Frontal cortex (tissue), 4 donors: ENCODE data around the gene CASP9. TPM values are rescaled to one million over a fixed set of nuclear protein-coding genes. Genes with fewer than 3 reads are reported as not detected.
"Not testable (repeated sequence)": the region's sequence is repeated elsewhere in the genome, so short reads cannot be mapped to it uniquely, and the experiment has no call there.

ENCODE experiments used
- DNase-seq, 2 donors: peaks; one replicate each; pipeline ENCODE4 v3.0.0; 2012; ENCODE audit warnings: low spot score in 2 of 2
- FAIRE-seq: peaks from 2 replicates; lab custom pipeline; 2012; peaks lifted over from hg19 to GRCh38; lab: Jason Lieb, UNC
- total RNA-seq: library from RNA; depleted of rRNA; stranded (reverse); fragments of >200 nt; gene quantifications from one replicate; pipeline ENCODE4 v1.2.3, GENCODE V29; 2014
- donor health status: control.
- donor health status: control.
- donor health status: control.

Gene CASP9
- total RNA-seq, 1 donor from 2014 or later, result 2.0 TPM

DNA sequence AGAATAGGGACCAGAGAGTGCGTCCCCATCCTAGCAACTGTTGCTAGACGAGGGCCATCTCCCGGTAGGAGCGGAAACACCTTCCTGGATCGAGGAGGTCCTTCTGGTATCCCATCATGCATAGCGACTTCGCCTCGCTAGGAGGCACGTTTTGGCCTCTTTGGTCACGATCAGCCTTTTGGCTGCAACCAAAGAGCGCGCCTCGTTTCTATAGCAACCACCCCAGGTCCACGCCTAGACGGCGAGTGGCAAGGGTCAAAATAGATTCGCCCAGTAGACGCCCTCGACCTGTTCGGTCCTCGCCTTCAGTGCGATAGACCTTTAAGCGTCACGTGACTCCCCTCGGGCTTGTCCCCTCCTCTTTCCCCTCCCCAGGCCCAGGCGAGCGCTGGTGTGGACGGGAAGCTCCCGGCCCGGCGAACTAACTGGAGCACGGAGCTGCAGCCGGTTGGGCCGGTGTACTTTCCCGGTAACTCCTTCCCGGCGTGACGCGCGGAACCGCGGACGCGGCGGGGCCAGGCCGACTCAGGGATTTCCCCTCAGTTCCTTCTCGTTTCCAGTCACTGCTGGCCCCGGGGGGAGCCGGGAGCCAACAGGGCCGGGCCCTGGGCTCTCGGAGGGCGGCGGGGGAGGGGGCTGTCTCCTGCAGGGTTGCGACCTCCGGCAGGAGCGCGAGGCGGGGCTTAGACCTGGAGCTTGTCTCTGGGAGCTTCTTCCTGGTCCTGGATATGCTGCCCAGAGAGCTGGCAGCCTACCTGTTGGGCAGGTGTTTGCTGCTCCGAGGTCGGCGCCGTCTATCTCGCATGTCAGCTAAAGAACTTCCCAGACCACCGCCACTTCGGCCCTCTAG is 2.7 kb upstream of the CASP9 start, which contains the start of gene DNAJC16:
TSS of gene DNAJC16 (plus strand) at position 359 of the 850 bp plus-strand sequence. CDS start 2,258 bp downstream, outside the sequence.
- FAIRE-seq, result peak; percentile 80
- peak; percentile 83 to 85 for DNase-seq

DNA sequence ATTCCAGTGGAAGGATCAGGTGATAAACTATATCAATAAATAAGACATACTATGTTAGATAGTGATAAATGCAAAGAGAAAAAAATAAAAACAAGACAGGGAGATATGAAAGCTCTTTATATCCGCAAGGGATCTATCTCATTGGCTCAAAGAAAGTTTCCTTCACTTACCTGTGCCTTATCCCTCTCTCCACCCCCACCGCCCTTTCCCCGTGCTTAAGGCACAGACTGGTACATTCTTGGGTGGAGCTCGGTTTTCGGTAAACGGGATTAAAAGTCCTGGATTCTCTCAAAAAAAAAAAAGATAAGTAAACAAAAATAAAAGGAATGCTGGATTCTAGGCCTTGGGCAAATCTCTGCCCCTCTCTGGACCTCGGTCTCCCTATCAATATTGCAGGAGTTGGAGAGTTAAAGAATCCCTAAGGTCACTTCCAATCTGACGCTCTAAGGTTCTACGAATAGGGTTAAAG is 2.0 kb upstream of the CASP9 start:
- no peak for DNase-seq
- no peak for FAIRE-seq

DNA sequence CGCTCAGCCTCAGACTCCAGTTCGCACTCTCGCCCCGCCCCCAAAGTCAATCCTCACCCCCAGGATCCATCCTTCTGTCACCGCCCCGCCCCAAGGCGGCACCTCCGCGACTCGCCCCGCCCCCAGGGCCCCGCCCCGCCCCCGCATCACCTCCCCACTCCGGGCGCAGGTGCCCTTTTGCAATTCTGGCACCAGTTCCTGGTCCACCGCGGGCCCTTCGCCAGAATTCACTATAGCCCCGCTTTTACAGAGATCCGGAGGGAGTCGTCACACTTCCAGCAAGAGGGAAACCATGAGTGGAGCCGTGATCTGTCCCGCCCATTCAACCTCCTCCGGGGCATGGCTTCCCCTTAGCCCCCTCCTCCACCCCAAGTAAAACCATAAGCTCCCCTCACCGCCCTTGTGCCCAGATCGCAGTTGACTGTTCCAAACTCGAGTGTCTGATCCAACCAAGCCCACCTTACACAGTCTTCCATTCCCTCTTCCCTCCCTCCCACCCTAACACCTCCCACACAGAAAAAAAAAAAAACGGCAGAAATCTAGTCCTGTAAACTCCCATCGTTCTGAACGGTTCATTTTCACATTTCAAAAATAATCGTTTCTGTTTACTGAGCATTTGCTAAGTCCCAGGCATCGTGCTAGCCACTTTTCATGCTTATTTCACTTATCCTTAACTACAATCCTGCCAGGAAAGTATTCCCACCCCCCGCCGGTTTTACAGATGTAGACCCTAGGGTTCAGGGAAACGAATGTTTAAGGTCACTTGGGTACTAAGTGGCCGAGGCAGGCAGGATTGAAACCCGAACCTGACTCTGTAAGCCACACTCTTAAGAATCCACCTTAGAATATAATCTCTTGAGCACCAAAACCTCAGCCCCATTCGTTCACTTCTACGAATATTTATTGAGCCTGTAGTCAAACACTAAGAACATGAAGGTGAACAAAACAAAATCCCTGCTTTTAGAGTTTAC is 1.3 kb upstream of the CASP9 start:
- FAIRE-seq, result no peak

DNA sequence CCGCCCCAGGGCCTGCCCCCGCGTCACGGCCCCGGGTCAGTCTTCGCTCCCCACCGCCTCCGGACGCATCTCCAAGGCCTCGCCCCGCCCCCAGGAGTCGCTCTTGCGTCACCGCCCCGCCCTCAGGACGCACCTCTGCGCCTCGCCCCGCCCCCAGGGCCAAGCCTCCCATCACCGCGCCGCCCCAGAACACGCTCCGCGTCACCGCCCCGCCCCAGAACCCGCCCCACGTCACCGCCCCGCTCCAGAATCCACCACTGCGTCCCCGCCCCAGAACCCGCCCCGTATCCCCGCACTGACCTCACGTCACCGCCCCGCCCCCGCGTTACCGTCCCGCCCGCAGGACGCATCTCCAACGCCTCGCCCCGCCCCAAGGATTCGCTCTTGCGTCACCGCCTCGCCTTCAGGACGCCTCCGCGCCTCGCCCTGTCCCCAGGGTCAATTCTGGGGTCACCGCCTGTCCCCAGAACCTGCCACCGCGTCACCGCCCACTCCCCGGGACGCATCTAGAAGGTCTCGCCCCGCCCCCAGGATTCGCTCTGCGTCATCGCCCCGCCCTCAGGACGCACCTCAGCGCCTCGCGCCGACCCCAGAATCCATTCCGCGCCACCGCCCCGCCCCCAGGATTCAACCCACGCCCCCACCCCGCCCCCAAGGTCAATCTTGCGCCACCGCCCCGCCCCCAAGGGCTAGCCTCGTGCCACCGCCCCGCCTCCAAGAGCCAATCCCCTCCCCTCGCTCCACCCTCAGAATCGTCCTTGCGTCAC is 451 bp upstream of the CASP9 start:
- FAIRE-seq (no peak), DNase-seq (peak; percentile 93 to 94)

More for the DNA sequence above, 1.3 kb upstream of the CASP9 start:
- no peak for DNase-seq

DNA sequence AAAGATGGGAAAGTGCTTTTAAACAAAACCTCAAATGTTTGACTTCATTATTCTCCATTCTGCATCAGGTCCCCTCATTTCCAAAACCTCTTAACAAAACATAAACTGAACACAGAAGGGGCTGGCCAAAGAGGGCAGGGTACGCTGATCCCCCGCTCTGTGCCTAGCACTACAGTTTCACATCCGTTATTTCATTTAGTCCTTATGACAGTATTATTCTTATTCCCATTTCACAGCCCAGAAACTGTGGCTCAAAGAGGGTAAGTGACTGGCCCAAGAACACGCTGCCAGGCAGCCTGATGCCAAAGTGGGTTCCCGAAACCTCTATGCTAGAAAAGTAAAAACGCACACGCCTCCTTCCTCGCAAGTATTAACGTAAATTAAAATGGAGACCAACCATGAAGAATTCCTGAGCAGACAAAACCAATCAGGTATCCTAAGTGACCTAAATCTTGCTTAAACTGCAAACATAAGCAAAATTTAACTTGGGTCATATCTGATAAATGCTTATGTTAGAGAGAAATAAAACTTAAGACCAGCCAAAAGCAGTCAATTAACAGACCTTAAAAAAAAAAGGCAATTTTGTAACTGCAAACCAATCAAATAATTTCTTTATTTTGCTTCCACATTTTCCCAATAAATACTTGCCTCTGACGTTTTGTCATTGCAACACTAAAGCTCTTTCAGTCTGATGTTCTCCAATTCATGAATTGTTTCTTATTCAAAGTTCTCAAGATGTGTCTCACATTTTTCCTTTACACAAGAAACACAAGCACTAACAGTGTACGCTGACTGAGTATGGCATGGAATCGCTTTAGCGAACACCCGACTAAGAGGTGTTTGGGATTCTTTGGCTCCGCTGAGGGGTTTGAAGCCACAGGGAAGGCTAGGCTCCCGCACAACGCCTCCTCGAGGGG is 653 bp downstream of the CASP9 start:
- DNase-seq (no peak), FAIRE-seq (no peak)

DNA sequence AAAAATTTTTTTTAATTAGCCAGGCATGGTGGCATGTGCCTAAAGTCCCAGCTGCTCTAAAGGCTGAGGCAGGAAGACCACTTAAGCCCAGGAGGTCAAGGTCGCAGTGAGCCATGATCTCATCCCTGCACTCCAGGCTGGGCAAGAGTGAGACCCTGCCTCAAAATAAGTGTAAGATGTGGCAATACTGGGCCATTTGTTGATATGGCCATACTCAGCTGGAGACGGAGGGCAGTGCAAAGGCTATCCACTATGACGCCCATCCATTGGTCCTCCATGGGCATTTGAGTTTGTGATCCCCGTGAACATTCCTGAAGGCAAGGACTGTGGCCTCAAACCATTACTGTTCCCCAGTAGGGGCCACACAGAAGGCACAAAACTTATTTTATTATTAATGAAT is 1.5 kb downstream of the CASP9 start:
- FAIRE-seq (no peak), DNase-seq (no peak)

DNA sequence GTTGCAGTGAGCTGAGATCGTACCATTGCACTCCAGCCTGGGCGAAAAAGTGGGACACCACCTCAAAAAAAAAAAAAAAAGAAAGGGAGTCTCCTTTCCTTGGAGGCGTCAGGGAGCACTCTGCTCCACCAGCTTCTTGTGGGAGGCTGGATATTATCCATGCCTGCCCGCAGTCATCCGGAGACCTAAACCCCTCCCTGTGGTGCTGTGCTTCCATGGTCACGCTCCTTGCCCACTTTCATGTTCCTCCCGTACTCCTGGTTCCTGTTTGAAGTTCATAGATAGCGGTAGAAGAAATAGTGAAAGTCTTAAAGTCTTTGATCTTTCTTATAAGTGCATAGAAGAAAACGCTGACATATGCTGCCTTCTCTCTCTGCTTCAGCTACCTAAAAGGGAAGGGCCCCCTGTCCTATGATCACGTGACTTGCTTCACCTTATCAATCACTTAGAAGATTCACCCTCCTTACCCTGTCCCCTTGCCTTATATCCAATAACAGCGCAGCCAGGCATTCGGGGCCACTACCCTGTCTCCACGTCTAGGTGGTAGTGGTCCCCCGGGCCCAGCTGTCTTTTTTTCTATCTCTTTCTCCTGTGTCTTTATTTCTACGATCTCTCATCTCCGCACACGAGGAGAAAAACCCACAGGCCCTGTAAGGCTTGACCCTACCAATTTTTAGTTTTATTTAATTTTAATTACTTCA is 2.7 kb downstream of the CASP9 start:
- FAIRE-seq, DNase-seq: not testable (repeated sequence)

DNA sequence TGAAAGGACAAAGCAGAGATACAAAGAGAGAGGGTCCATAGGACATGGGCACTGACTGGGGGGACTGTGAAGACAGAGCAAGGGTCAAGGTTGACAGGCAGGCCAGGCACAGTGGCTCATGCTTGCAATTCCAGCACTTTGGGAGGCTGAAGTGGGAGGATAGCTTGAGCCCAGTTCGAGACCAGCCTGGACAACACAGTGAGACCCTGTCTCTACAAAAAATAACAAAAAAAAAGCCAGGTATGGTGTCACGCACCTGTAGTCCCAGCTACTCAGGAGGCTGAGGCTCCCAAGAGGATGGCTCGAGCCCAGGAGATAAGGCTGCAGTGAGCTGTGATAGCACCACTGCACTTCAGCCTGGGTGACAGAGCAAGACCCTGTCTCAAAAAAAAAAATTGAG is 4.4 kb downstream of the CASP9 start:
- no peak for FAIRE-seq
- DNase-seq, result no peak

DNA sequence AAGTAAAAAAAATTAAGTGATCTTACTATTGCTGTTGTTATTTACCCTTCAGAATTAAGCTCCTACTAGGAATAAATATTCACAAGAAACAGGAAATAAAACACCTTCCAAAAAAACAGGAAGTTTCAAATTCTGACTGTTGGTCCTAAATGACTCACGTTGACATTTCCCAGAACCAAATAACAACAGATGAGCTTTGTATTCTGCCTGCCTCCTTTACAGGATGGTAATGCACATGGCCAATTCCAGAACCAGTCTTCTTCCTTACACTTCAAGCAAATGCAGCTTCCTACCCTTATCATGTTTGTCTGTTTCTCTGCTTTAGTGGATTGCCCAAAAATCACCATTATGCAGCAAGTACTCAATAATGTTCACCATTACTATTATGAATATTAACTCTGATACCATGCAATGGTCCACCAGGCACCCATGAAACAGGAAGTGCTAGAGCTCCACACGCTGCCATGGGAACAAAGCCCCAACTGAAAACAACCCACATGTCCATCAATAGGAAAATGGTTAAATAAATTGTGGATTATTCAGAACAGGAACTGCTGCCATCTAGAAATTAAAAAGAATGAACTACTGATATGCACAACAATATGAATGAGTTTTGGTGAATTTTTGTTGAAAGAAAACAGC is 8.9 kb downstream of the CASP9 start:
- DNase-seq, result no peak
- no peak for FAIRE-seq

DNA sequence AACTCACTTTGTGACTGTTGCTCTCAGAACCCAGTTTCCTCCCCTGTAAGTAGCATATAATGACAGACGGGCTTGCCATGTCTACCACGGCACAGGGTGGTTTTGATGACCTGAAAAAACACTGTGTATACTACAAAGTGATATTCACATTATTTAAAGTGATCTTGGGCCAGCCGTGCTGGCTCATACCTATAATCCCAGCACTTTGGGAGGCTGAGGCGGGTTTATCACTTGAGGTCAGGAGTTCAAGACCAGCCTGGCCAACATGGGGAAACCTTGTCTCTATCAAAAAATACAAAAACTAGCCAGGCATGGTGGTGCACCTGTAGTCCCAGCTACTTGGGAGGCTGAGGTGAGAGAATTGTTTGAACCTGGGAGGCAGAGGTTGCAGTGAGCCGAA is 9.5 kb downstream of the CASP9 start:
- DNase-seq, FAIRE-seq: not testable (repeated sequence)

DNA sequence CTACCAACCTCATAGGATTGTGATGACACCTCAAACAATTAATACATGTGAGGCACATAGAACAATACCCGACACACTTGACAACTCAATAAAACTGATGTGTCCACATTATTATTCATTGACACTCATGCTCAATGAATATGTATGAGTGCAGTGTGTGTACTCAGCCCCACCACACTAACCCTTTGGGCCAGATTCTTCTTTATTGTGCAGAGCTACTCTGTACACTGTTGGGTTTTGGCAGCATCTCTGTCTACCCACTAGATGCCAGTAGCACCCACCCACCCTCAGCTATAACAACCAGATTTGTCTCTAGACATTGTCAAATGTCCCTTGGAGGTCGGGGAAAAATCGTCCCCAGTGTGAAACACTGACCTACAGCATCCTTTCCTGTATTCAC is 10.1 kb downstream of the CASP9 start:
- FAIRE-seq (no peak), DNase-seq (no peak)

DNA sequence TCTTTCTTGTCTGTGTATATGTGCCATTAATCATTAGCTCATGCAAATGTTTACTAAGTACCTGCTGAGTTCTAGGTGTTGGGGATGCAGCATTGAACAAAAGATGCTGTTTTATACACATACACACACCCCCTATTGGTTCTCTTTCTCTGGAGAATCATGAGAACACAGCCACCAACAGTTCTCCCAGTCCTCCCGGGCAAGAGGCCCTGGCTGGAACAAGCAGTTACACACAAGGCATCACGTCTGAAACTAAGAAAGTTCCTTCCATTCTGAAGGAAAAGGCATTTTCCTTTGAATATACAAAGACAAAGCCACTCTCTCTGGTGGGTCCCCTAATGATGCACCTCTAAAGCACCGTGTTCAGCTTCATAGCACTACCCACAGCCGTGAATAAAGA is 10.8 kb downstream of the CASP9 start:
- no peak for DNase-seq
- FAIRE-seq, result no peak

DNA sequence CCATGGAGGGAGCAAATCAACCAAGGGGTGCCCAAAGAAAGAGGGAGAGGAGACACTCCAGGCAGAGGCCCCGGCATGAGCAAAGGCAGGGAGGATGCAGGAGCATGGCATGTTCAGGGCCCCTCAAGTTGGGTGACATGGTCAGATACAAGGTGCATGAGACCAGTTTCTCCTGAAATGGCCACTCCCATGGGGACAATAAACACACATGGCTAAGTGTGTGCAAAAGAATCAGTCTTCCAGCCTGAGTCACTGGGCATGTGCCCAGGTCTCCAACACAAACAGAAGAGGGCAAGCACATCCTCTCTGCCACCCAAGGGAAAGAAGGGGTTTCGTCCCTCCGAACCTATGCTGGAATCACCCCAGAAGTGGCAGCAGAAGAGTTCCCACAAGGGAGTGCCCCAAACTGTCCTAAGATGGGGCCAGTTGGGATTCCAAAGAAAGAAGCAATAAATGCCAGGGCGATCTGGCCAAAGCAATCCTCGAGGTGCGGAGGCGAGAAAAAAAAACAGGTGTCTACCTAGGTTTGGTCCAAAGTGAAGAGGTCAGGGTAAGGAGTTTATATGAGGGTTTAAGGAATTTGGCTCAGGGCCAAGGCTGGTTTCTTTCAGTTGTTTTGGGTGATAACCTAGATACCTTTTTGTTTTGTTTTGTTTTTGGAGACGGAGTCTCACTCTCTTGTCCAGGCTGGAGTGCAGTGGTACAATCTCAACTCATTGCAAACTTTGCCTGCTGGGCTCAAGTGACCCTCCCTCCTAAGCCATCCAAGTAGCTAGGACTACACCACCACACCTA is 13.2 kb downstream of the CASP9 start:
- DNase-seq, result no peak
- no peak for FAIRE-seq

DNA sequence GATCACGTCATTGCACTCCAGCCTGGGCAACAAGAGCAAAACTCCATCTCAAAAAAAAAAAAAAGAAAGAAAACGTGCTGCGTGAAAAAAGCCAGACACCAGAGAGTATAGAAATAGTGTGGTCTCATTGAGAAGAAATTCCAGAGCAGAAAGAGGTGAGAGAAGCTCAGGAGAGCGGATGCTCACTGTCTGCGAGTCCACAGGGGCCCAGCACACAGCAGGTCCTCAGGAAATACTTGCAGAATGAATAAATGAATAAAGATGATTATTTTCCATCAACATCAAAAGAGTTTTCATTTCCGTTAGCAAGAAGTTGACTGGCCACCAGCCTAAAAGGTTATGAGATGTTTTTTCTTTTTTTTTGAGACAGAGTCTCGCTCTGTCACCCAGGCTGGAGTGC is 14.4 kb downstream of the CASP9 start:
- DNase-seq (no peak), FAIRE-seq (no peak)

DNA sequence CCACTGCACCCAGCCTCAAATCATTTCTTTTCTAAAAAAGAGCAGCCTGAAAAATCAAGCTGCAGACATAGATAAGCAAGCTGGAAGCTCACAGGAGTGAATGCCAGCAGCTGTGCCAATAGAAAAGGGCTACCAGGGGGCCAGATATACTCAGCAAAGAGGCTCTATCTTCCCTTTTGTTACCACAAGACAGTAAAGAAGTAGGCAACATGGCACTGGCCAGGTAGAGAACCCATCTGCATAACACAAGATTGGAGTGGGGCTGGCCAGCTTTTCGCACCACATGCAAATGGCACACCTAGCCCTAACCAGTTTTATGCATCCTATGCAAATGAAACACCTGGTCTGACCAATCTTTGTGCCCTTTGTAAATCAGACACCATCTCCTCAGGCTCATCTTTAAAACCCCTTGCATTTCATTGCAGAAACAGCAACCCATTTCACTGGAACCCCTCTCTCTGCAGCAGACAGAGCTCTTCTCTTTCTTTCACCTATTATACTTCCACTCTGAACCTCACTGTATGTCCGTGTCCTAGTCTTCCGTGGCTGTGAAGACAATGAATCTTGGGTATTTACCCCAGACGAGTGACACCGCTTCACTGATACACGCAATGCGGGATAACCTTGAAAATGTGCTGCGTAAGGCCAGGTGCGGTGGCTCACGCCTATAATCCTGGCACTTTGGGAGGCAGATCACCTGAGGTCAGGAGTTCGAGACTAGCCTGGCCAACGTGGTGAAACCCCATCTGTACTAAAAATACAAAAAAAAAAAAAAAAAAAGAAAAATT is 15.1 kb downstream of the CASP9 start:
- DNase-seq, result no peak
- FAIRE-seq, result no peak

DNA sequence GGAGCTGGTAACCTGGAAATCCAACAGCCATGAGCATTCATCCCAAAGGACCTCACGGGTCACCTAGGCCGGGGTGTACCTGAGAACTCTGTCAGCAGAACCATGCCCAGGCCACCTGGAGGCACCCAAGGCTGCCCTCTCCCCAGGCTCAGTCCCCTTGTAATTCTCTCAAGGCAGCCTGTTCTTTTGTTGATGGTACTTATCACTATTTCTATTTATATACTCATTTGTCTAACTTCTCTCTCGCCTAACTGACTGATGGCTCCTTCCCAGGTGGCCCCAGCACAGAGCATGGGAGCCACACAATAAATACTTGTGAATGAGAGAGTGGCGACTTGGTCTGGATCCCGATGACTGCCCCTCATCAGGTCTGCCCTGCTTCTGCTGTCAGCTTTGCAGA is 16.7 kb downstream of the CASP9 start:
- FAIRE-seq (no peak), DNase-seq (no peak)
